ENCODE data around the gene MRPS5. TPM values are rescaled to one million over a fixed set of nuclear protein-coding genes. Genes with fewer than 3 reads are reported as not detected.

Gene MRPS5
- total and polyA plus RNA-seq, 4 donors, result 21.7 to 72.9 (median 57.0) TPM

DNA sequence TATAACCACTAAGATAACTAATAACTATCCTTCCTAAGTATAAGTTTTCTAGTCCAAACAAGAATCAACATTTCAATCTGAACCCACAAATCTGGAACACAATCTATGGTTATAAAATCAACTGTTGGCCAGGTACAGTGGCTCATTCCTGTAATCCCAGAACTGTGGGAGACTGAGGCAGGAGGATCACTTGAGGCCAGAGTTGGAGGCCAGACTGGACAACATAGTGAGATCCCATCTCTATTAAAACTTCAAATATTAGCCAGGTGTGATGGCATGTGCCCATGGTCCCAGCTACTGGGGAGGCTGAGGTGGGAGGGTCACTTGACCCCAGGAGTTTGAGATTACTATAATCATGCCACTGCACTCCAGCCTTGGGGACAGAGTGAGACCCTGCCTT, 11.2 kb downstream of the MRPS5 start (continued):
- no peak for TF ChIP-seq REST (IDR thresholded peaks at IDR 0.05)

GRCh38 chr2:95109260-95109659, 12.3 kb downstream of the MRPS5 start:
- TF ChIP-seq SP1 (IDR thresholded peaks at IDR 0.05) (no peak), NR2F2 (IDR thresholded peaks at IDR 0.05) (no peak), HNF4G (IDR thresholded peaks at IDR 0.05) (no peak), GABPA (IDR thresholded peaks at IDR 0.05 in 1 of 2, conservative IDR thresholded peaks at IDR 0.05 in 1 of 2) (no peak), RAD21 (IDR thresholded peaks at IDR 0.05) (no peak), EGR1 (IDR thresholded peaks at IDR 0.05; ENCODE audit: low read depth in 2 of 2) (no peak), YY1 (IDR thresholded peaks at IDR 0.05) (no peak), TAF1 (conservative IDR thresholded peaks at IDR 0.05) (no peak)
- TF ChIP-seq, protein P1, sequence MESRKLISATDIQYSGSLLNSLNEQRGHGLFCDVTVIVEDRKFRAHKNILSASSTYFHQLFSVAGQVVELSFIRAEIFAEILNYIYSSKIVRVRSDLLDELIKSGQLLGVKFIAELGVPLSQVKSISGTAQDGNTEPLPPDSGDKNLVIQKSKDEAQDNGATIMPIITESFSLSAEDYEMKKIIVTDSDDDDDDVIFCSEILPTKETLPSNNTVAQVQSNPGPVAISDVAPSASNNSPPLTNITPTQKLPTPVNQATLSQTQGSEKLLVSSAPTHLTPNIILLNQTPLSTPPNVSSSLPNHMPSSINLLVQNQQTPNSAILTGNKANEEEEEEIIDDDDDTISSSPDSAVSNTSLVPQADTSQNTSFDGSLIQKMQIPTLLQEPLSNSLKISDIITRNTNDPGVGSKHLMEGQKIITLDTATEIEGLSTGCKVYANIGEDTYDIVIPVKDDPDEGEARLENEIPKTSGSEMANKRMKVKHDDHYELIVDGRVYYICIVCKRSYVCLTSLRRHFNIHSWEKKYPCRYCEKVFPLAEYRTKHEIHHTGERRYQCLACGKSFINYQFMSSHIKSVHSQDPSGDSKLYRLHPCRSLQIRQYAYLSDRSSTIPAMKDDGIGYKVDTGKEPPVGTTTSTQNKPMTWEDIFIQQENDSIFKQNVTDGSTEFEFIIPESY (IDR thresholded peaks at IDR 0.05), result no peak
- TF ChIP-seq, protein P2, sequence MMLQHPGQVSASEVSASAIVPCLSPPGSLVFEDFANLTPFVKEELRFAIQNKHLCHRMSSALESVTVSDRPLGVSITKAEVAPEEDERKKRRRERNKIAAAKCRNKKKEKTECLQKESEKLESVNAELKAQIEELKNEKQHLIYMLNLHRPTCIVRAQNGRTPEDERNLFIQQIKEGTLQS (IDR thresholded peaks at IDR 0.05), result no peak
- Histone ChIP-seq H3K4me1 (ENCODE audit: control insufficient read depth in 4 of 4, insufficient read depth in 4 of 4, low read length in 3 of 4) (no peaks in the 10 kb centered on the region), H3K4me3 (ENCODE audit: low read depth in 1 of 3, low read length in 3 of 3) (no peak overlapping the region), H3K27ac (ENCODE audit: low read depth in 1 of 2, low read length in 2 of 2) (no peak overlapping the region), H3K27me3 (ENCODE audit: control insufficient read depth in 4 of 4, insufficient read depth in 4 of 4, low read length in 3 of 4) (no peaks in the 10 kb centered on the region), H3K36me3 (ENCODE audit: control insufficient read depth in 4 of 4, insufficient read depth in 3 of 4, low read depth in 1 of 4, low read length in 3 of 4) (peaks cover 28 to 76% (median 60%) of the 10 kb centered on the region in 4 donors), H3K9me3 (ENCODE audit: control insufficient read depth in 4 of 4, low read length in 3 of 4) (no peaks in the 10 kb centered on the region), H3K9ac (ENCODE audit: low read depth in 1 of 2, low read length in 2 of 2) (no peak overlapping the region)
- DNase-seq (ENCODE audit: low spot score), result no peak
- 51% methylated on average over 6 of the region's 6 CpGs for WGBS

- H3K4me3 ChIP-seq (ENCODE audit: low read depth in 1 of 3, low read length in 3 of 3), result no peak overlapping the region
- no peaks in the 10 kb centered on the region for H3K4me1 ChIP-seq (ENCODE audit: control insufficient read depth in 4 of 4, insufficient read depth in 4 of 4, low read length in 3 of 4)
- WGBS, result 92% methylated on average over 2 of the region's 2 CpGs
- H3K9me3 ChIP-seq (ENCODE audit: control insufficient read depth in 4 of 4, low read length in 3 of 4), result no peaks in the 10 kb centered on the region
- no peak for DNase-seq (ENCODE audit: low spot score)
- no peak overlapping the region for H3K9ac ChIP-seq (ENCODE audit: low read depth in 1 of 2, low read length in 2 of 2)
- TF ChIP-seq FOXA2 (IDR thresholded peaks at IDR 0.05), result no peak
- peaks cover 25 to 89% (median 73%) of the 10 kb centered on the region in 4 donors for H3K36me3 ChIP-seq (ENCODE audit: control insufficient read depth in 4 of 4, insufficient read depth in 3 of 4, low read depth in 1 of 4, low read length in 3 of 4)
- no peak overlapping the region for H3K27ac ChIP-seq (ENCODE audit: low read depth in 1 of 2, low read length in 2 of 2)
- H3K27me3 ChIP-seq (ENCODE audit: control insufficient read depth in 4 of 4, insufficient read depth in 4 of 4, low read length in 3 of 4), result no peaks in the 10 kb centered on the region
These were observed 15.5 kb downstream of the MRPS5 start for GRCh38 chr2:95106081-95106480.
